Hypothalamus (tissue), 51 donors: ENCODE measurements around the gene PROSER2.

Source experiments
- DNase-seq, 51 donors: peaks; one replicate each; lab custom pipeline; 2025; lab: John Stamatoyannopoulos, UW

Gene PROSER2

GRCh38 chr10:11899067-11899876, 76.1 kb downstream of the PROSER2 start:
- no peak for DNase-seq

GRCh38 chr10:11901036-11901301, 77.8 kb downstream of the PROSER2 start:
- no peak for DNase-seq

GRCh38 chr10:11901454-11901832, 78.3 kb downstream of the PROSER2 start:
- no peak for DNase-seq

GRCh38 chr10:11901833-11902475, 78.8 kb downstream of the PROSER2 start:
- no peak for DNase-seq

GRCh38 chr10:11902646-11903045, 79.5 kb downstream of the PROSER2 start:
- no peak for DNase-seq

GRCh38 chr10:11906714-11907113, 83.6 kb downstream of the PROSER2 start:
- no peak for DNase-seq

- no peak for DNase-seq
Measured at GRCh38 chr10:11907914-11908313, 84.8 kb downstream of the PROSER2 start.

- DNase-seq, result no peak
Measured at GRCh38 chr10:11908536-11908935, 85.4 kb downstream of the PROSER2 start.

- no peak for DNase-seq
Measured at GRCh38 chr10:11908991-11909390, 85.8 kb downstream of the PROSER2 start.

GRCh38 chr10:11909618-11910017, 86.5 kb downstream of the PROSER2 start:
- DNase-seq, result no peak

- DNase-seq, result no peak
Measured at GRCh38 chr10:11910102-11910501, 86.9 kb downstream of the PROSER2 start.

GRCh38 chr10:11913079-11913641, 90.0 kb downstream of the PROSER2 start:
- DNase-seq, result no peak

GRCh38 chr10:11918384-11918783, 95.2 kb downstream of the PROSER2 start:
- no peak for DNase-seq

GRCh38 chr10:11919271-11919670, 96.1 kb downstream of the PROSER2 start:
- no peak for DNase-seq
